CD4-positive, alpha-beta T cell treated with Interferon gamma for 1 hour (primary cell): Measurements from ENCODE around the gene KIAA1755.

Experiments
- DNase-seq: peaks from one replicate; pipeline ENCODE4 v3.0.0-alpha.2; 2020

Gene KIAA1755

DNA sequence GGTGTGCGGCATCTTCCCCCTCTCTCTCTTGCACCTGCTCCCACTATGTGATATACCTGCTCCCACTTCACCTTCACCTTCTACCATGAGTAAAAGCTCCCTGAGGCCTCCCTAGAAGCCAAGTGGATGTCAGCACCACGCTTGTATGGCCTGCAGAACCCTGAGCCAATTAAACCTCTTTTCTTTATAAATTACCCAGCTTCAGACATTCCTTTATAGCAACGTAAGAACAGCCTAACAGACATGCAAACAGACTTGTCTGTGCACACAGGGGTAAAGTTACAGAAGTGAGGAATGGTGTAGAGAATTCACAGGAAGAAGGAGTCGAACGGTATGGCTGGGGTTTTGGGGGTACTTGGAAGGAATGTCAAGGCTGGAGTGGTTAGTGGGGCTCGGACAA lies 80.7 kb downstream of the KIAA1755 start:
- no peak for DNase-seq

DNA sequence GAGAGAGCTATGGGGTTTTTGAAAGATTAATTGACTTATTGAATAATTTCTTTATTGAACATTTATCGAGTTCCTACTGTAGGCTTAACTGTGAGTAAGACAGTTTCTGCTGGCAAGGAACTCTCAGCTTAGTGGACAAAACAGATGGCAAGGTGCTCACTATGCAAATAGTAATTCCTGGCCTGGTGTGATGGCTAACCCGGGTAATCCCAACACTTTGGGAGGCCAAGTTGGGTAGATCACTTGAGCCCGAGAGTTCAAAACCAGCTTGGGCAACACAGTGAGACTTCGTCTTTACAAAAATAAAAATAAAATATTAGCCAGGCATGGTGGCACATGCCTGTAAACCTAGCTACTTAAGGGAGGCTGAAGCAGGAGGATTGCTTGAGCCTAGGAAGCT lies 82.0 kb downstream of the KIAA1755 start:
- no peak for DNase-seq

DNA sequence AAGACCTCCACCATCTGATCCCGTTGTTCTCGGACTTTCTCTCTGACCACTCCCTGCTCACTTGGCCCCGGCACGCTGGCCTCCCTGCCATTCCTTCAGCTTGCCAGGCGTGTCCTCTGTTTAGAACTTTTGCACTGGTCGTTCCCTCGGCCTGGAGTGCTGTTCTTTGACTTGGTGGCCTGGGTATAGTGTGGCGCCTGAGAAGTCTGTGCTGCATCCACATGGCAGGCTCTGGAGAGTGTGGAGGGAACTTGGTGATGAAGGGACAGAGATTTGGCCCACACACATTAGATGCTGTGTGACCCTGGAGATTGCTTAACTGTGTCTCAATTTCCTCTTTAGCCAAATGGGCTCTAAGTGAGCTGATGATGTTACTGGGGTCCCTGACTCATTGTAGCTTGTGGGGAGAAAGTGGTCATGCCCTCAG lies 82.5 kb downstream of the KIAA1755 start:
- DNase-seq: peak; percentile 4

DNA sequence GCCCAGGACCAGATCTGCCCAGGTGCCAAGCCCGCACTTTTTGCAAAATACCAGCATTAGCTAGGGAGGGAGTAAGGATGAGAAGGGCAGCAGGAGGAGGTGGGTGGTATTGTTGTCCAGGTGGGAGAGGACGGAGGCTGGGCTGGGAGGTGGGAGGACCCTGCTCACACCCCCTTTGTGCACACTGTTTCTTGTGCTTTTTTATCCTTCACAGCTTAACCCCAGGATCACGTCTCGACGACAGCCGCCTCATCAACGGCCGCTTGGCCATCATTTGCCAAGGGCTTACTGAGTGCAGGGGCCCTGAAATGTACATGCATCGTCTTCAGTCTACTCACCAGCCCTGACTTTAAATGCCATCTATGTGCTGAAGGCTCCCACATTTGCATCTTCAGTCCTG lies 83.3 kb downstream of the KIAA1755 start:
- no peak for DNase-seq

DNA sequence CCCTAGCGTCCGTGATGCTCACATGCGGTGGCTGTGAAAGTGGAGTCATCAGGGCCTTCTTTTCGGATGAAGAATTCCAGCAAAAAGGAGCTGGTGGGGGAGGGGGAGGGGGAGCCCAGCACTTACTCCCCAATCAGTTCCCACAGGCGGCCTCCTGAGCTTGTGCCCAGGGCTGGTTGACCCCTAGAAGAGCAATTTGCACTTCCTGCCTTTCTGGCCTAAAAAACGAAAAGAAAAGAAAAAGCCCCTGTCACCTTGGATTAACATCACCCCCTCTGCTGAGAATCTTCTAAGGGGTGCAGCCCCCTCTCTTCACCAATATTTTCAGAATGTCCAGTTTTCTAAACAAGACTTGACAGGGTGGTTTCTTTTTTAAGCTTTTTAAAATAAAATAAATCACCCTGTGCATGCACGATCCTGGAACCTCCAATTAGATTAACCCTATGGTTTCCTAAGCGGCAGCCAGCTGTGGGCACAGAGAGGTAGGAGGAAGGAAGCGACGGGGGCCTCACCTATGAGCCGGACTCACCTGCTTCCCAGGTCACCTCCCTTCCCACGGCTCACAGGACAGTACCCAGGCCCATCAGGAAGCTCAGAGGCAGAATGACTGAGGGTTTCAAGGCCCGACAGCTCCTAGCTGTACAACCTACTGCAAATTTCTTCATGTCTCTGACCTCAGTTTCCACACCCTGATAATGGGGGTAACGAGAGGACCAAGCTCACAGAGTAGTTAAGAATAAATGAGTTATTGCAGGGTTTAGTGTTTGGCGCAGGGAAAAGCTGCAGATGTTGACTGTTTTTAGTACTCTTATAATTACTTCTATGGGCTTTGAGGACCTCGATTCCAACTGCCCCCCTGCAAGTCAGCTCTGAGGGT lies 85.0 kb downstream of the KIAA1755 start:
- no peak for DNase-seq

DNA sequence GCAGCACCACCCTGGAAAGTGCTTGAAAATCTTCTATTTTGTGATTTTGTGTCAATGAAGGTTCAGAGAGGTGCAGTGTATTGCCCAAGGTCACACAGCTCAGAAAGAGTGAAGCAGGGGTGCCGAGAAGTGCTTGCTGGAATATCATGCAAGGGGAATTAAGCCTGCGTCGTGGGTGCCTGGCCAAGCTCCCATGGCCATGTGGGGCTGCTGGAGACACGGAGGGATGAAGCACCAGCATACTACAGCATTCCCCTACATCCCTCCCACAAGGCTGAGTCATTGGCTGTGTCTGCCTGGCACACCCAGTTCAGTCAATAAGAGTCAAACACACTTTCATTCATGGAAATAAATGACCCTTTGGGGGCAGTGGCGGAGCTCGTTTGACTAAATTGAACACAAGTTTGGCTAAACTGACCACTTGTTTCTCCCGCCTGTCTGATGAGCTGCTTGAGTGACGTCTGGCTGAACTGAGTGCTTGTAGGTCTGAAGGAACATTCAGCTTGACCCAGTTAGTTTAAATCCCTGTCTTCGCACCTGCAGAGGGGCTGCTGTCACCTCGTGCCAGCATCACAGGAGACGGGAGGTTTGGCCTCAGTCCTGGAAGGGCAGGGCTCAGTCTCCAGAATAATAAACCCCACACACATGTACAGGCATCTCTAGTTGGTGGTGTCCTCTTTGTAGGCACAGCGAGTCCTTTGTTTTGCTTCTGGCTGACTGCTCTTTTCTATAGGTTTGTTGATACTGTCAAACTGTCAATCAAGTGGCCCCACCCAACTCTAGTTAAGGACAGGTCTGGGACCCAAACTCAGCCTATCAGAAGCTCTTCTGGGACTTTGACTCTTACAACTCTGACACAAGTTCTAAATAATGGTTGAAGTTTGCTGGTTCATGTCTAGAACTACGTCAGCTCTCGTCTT lies 87.0 kb downstream of the KIAA1755 start:
- DNase-seq: no peak

DNA sequence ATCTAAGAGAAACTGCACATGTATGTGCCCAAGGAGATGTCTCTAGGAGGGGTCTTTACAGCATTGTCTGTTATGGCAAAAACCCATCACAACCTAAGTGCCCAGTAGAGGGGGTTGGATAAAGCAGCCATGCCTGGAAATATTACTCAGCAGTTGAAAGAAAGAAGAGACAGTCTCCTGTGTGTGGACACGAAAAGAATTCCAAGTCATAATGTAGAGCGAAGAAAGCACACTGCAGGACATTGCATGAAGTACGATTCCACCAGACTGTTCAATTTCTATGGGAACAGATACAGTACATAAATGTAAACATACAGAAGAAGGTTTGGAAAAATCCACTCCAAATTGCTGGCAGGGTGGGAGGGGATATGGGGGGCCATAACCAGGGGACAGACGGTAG lies 88.1 kb downstream of the KIAA1755 start:
- no peak for DNase-seq

DNA sequence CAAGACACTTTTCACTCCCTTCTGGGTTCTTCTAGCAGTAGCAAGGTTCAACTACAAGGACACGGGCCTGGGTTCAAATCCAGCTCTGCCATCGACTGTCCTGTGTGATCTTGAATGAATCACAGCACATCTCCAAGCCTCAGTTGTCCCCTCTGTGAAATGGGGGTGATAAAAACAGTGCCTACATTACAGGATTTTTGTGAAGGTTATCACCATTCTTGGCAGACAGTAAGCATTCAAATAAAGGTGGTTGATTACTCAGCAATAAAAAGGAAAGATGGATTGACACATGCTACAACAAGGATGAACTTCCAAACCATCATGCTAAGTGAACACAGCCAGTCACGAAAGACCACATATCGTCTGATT lies 88.9 kb downstream of the KIAA1755 start:
- DNase-seq: no peak

DNA sequence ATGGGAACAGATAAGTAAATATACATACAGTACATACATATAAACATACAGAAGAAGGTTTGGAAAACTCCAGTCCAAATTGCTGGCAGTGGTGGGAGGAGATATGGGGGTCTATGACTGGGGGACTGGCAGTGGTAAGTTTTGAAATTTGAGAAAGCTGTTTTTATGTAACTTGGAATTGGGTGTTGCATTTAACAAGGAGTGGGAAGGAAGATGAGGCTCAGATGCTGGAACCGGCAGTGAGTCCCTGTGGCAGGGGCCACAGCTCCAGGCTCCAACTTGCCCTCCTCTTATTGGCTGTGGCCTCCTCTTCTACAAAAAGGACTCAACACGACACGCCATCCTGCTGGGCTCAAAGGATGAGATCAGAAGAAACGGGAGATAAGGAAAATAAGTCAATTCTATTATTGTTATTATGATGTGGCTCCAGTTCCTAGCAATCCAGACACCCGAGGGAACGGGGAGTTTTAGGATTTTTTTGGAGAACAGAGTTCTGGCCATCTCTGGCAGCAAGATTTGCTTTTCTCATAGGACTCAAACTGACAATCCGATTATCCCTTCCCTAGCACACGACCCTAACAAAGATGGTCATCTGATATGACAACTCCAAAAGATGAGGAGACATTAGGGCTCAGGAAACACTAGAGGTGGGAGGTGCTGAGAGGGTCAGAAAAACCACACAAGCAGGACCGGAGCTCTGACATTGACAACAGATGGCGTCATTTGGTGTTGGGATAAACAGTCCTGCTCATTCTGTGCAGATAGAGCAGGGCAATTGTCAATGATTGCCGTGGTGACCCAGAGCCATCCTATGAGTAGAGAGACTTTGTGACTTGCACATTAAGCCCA lies 89.5 kb downstream of the KIAA1755 start:
- DNase-seq: no peak

DNA sequence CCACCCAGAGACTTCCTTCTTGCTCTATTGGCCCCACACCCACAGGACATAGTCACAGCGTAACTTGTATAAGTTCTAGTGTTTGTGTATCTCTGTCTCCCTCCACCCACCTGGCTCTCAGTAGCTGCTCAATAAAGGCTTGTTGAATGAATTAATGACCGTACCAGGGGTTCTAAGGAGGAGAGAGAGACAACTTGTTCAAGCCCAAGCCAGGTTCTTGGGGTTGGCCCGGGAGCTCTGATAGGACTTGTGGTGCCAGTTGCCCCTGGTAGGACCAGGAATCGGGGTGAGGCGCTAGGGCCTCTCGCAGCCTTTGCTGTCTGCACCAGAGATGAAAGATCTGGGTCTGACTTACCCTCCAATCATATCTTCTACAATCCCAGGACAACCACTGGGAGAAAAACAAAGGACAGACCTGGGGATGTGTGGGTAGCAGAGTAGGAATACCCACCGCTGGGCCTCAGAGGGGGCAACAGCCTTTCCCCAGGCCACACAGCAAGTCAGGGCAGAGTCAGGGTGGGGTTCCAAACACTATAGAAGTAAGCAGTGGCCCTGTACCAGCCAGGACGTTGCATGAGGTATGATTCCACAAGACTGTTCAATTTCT lies 90.2 kb downstream of the KIAA1755 start:
- no peak for DNase-seq

DNA sequence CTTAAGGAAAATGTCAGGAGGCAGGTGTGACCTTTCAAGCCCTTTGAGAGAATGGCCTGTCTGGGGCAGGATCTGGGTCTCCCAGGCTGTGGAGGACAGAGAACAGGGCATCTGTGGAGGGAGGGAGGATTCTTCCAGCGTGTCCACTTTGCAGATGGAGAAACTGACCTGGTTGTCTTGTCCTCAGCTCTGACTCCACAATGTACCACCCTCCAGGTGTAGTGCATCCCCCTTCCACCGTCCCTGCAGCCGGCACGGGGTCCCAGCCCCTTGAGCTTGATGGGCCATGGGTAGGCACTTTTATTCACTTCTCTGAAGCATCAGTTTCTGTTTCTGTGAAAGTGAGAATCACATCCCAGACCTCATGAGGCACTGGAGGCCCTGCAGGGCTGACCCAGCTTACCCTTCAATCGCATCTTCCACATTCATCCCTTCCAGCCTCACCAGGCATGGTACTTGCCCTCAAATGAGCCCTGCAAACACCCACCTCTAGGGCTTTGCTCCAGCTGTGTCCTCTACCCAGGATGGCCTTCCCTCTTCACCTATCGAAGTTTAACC lies 90.8 kb downstream of the KIAA1755 start:
- no peak for DNase-seq

DNA sequence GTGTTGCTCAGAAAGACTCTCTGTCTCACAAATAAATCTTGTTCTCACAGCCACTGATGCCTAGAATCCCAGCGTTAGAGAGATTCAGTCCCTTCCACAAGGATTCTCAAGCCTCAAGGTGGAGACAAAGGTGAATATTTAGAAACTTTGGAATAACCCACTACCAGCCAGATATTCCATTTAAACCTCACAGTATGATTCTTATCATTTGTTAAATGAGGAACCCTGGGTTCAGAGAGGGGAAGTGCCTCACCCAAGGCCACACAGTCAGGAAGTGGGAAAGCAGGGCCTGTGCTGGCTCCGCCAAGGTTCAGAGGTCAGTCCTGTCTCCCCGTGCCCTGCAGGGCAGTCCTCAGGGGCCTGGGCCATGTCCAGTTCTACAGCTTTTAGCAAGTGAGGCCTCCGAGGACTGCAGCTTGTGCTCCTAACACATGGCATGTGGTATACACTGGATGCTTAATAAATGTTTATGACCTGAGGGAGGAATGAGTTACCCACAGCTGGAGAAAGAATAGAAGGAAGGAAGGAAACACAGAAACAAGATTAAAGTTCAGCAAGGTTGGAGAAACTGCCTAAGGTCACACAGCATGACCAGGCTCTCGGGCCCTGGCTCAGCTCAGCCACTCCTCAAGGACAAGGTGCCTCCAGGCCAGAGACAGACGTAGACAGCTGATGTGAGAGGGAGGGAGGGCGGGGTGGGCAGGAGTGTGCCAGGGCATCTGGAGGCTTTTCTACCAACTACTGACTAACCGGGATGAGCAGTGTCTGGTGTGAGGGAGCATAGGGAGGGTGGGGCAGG lies 91.5 kb downstream of the KIAA1755 start:
- peak; percentile 50 for DNase-seq

DNA sequence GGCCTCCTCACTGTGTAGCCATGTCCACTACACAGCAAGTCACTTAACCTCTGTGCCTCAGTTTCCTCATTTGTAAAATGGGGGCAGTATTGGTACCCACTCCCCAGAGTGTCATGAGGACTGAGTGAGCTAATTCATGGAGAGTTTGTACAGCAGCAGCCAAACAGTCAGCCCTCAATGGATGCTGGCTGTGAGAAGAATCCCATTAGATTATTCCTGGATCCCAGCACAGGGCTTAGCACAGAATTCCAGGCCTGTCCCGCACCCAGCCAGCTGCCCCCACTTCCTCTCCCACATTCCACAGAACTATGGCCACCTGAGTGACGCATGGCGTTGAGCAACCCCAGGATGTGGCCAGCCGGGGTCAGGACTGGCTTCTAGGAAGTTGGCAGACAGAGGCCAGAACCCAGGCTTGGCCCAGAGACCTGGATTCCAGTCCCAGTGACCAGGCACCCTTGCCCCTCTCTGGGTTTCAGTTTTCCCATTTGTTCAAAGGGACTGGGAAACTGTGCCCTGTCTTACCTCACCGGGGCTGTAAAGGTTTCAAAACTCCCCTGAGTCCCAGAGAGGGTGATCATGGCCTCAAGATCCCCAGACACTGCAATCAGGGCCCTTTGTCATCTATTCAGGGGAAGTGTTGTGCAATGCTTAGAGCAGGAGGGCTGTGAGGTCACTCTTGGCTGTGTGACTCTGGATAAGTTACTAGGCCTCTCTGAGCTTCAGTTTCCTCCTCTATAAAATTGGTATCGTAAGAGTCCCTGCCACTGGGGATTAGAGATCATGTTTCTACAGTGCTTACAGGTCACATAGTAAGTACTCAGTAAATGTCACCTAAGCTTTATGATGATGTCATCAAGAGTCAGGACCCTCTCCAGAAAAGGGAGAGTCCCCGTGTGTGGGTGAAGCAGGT lies 92.4 kb downstream of the KIAA1755 start:
- DNase-seq: peak; percentile 55

DNA sequence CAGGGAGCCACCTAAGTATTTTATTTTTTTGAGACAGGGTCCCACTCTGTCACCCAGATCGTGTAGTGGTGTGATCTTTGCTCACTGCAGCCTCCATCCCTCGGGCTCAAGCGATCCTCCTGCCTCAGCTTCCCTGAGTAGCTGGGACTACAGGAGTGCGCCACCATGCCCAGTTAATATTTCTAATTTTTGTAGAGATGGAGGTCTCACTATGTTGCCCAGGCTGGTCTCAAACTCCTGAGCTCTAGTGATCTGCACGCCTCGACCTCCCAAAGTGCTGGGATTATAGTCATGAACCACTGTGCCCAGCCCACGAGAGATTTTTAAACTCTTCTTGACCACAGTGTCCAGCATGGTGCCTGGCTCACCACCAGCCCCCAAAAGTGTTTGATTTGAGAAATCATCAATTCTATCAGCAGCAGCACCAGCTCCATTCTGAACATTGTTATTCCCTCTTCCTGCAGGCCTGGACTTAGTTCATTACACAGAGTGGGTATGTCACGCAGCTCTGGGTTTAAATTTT lies 93.1 kb downstream of the KIAA1755 start:
- DNase-seq: no peak

DNA sequence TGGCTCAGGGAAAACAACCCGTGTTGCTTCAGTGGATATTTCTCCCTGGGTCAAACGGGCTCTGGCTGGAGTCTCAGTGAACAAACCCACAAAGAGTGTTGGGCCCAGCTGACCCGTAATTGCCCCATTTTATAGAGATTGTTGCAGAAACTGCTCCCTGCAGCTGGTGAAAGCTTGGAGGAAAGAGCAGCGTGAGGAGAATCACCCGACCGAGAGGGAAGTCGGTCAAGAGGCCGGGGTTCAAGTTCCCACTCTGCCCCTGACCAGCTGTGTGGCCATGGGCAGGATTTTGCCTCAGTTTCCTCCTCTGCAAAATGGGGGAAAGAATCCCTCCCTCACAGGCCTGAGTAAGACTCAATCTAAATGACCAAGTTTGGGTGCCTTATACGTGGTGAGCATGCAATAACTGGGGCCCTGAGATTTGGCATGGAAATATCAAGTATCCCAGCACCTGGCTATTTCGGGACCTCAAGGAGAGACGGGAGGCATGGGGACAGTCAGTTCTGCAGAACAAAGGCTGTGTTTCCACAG lies 93.8 kb downstream of the KIAA1755 start:
- DNase-seq: no peak

DNA sequence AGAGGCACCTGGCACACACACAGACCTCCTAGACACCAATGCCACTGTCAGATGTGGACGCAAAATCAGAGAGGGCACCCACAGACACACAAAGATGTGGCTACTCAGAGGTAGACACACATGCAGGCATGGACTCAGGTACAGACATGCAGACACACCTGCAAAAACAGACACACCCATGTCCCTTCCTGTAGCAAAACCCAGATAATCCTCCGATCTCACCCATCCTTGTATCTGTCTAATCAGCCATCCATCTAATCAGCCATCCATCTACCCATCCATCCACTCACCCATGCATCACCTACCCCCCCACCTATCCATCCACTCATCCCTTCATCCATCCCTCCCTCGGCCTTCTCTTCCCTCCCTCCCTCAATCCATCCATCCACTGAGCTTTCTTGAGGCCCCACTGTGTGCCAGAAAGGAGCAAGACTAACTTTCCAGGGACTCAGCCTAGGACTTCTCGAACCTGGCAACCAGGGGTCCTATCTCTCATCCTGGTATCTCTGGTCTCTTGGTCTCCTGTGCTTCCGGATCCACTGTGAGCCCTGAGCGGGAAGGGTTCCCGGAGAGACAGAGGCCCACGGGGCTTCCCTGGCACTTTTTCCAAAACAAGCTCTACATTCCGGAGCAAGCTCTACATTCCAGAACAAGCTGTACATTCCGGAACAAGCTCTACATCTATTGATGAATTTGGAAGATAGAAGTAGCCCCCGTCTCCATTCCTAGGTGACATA lies 94.4 kb downstream of the KIAA1755 start:
- DNase-seq: no peak

DNA sequence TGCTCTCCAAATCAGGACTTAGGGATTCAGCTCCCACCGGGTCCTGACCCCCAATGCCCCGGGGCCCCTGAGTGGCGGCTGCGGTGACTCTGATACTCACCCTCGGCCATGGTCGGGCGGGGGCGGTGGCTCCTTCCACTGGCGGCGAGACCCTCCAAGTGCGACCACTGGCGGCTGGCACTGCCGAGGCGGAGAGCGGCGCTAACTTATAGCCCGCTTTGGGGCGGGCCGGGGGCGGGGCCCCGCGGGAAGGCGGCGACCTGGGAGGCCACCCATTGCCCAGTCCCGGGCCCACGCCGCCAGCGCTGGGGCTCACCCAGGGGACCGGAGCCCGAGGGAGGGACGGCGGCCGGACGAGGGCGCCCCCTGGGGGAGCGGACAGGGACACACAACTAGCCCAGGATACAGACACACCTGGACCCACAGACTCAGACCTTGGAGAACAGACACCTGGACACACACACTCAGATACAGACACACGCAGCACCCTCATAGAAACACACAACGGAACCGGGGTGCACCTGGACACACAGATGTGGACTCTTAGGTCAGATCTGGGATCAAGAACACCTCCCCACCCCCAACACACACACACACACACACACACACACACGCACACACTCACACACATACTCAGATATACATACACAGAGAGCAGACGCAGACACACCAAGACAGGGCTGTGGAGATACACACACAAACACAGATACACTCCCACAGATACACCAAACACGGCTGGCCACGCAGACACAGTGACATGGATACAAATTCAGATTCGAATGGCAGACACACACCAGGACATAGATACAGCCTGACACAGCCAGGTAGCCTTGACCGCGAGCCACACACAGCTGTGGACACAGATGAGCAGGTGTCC lies 95.2 kb downstream of the KIAA1755 start, which contains the start of gene TGM2:
TGM2 (minus strand) TSS at position 182 of the 877 bp plus-strand sequence; CDS start at position 110, 72 bp downstream.
- peak; percentile 66 for DNase-seq

DNA sequence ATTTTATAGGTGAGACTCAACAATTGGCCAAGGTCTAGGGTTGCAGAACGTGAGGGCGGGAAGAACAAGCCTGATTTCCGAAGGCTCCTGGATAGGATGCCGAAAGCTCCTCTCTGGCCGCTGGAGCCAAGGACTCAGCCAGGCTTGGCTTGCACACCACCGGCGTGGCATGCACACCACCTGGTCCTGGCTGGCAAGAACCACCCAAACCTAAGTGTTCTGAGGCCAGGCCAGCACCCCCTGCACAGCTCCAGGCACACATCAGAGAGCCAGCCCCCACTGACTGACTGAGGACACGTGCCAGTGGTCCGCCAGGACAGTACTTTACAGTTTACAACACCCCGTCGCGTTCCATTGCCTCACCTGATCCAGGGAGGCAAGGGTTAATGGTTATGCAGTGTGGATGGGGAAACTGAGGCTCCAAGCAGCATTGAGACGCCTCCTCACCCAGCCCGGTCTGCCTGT lies 95.9 kb downstream of the KIAA1755 start:
- DNase-seq: no peak
